Measurements from ENCODE around the gene IL17D. TPM values are rescaled to one million over a fixed set of nuclear protein-coding genes. Genes with fewer than 3 reads are reported as not detected.

IL17D gene
- total and polyA plus RNA-seq, 2 donors from 2014 or later: 0.44 TPM; not detected in 1

- TF ChIP-seq CTCF (IDR thresholded peaks at IDR 0.05; ENCODE audit: borderline replicate concordance, extremely low read depth, insufficient read depth): no peak
- H3K9ac ChIP-seq (ENCODE audit: low read length in 3 of 3): peak overlapping the region in 1 of 3 donors; percentile 23
- FAIRE-seq (no peak), DNase-seq (peak in 2 of 5 donors; percentile 39 to 45)
- no peaks in the 10 kb centered on the region for H3K36me3 ChIP-seq (ENCODE audit: control insufficient read depth in 2 of 3, insufficient read depth in 3 of 3, low read length in 3 of 3)
- H3K4me1 ChIP-seq (ENCODE audit: control insufficient read depth in 2 of 3, insufficient read depth in 2 of 3, low read depth in 1 of 3, low read length in 3 of 3): peaks cover 0 to 5% (median 5%) of the 10 kb centered on the region in 3 donors
- intact Hi-C loops (cut with DNase I): loop anchor here (10.0 kb wide), 1 partner anchor 122 kb away; no protein-coding TSS in a partner anchor
- no peaks in the 10 kb centered on the region for H3K9me3 ChIP-seq (ENCODE audit: control insufficient read depth in 2 of 3, insufficient read depth in 1 of 3, low read length in 3 of 3)
- peak overlapping the region; percentile 20 to 55 (median 30) for H3K4me3 ChIP-seq (ENCODE audit: low read length in 3 of 3)
- H3K27ac ChIP-seq (ENCODE audit: low read depth in 2 of 2, low read length in 2 of 2): no peak overlapping the region
- H3K27me3 ChIP-seq (ENCODE audit: control insufficient read depth, insufficient read depth, low read length): no peaks in the 10 kb centered on the region
Observed at GRCh38 chr13:20702530-20702914, 977 bp upstream of the IL17D start.

DNA sequence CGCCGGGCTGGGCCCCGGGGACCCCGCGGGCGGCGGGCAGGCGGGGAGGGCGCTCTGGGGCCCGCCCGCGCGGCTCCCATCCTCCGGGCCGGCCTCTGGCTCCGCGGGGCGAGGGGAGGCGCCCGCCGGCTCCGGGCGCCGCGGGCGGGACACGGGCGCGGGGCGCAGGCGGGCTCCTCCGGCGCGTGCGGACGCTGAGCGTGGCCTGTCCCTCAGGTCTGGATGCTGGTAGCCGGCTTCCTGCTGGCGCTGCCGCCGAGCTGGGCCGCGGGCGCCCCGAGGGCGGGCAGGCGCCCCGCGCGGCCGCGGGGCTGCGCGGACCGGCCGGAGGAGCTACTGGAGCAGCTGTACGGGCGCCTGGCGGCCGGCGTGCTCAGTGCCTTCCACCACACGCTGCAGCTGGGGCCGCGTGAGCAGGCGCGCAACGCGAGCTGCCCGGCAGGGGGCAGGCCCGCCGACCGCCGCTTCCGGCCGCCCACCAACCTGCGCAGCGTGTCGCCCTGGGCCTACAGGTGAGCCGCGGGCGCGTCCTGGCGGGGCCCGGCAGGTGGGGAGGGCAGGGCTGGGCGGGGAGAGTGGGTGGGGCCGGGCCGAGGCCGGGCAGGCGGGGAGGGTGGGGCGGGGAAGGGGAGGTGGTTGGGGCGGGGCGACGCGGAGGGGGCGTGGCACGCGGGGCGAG lies 420 bp downstream of the IL17D start:
- Histone ChIP-seq H3K9ac (ENCODE audit: low read length in 3 of 3) (no peak overlapping the region), H3K9me3 (ENCODE audit: control insufficient read depth in 2 of 3, insufficient read depth in 1 of 3, low read length in 3 of 3) (no peaks in the 10 kb centered on the region), H3K27ac (ENCODE audit: low read depth in 2 of 2, low read length in 2 of 2) (no peak overlapping the region), H3K4me3 (ENCODE audit: low read length in 3 of 3) (no peak overlapping the region), H3K4me1 (ENCODE audit: control insufficient read depth in 2 of 3, insufficient read depth in 2 of 3, low read depth in 1 of 3, low read length in 3 of 3) (peaks cover 0 to 5% (median 5%) of the 10 kb centered on the region in 3 donors), H3K36me3 (ENCODE audit: control insufficient read depth in 2 of 3, insufficient read depth in 3 of 3, low read length in 3 of 3) (no peaks in the 10 kb centered on the region), H3K27me3 (ENCODE audit: control insufficient read depth, insufficient read depth, low read length) (no peaks in the 10 kb centered on the region)
- DNase-seq (peak; percentile 88 to 94 (median 92)), FAIRE-seq (no peak)
- TF ChIP-seq CTCF (IDR thresholded peaks at IDR 0.05; ENCODE audit: borderline replicate concordance, extremely low read depth, insufficient read depth): peak; percentile 63
- intact Hi-C loops (cut with DNase I): loop anchor here (10.0 kb wide), 1 partner anchor 121 kb away; no protein-coding TSS in a partner anchor

DNA sequence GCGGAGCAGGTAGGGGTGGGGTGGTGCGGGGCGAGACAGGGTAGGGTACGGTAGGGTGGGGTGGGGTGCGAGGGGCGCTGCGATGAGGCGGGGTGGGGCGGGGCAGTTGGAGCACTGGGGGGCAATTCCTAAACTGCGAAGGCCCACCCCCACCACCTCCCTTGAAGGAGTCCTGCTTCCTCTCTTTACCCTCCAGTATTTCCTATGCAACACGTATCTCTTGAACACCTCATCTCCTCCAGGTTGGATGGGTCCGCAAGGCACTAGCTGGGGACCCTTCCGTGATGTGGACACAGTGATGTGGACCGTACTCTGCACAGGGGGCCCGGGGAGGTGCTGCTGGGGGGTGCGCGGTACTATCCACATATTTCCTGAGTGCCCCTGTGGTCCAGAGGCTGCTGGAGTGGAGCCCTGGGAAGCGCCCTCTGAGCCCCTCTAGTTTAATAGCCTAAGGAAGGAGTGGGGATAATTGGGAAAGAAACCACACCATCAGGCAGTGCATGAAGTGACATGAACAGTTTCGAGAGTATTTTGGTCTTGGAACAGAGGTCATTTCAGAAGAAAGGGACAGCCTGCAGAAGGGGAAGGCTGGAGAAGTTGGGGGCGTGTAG lies 1.1 kb downstream of the IL17D start:
- H3K27me3 ChIP-seq (ENCODE audit: control insufficient read depth, insufficient read depth, low read length): no peaks in the 10 kb centered on the region
- intact Hi-C loops (cut with DNase I): loop anchor here (10.0 kb wide), 1 partner anchor 120 kb away; no protein-coding TSS in a partner anchor
- no peaks in the 10 kb centered on the region for H3K36me3 ChIP-seq (ENCODE audit: control insufficient read depth in 2 of 3, insufficient read depth in 3 of 3, low read length in 3 of 3)
- no peaks in the 10 kb centered on the region for H3K9me3 ChIP-seq (ENCODE audit: control insufficient read depth in 2 of 3, insufficient read depth in 1 of 3, low read length in 3 of 3)
- peaks cover 0 to 5% (median 5%) of the 10 kb centered on the region in 3 donors for H3K4me1 ChIP-seq (ENCODE audit: control insufficient read depth in 2 of 3, insufficient read depth in 2 of 3, low read depth in 1 of 3, low read length in 3 of 3)
- no peak for TF ChIP-seq CTCF (IDR thresholded peaks at IDR 0.05; ENCODE audit: borderline replicate concordance, extremely low read depth, insufficient read depth)
- DNase-seq: no peak
- no peak overlapping the region for H3K27ac ChIP-seq (ENCODE audit: low read depth in 2 of 2, low read length in 2 of 2)
- peak overlapping the region in 2 of 3 donors; percentile 26 to 32 for H3K4me3 ChIP-seq (ENCODE audit: low read length in 3 of 3)
- no peak for FAIRE-seq
- no peak overlapping the region for H3K9ac ChIP-seq (ENCODE audit: low read length in 3 of 3)
